Progenitor cell of endocrine pancreas (in vitro differentiated cells): ENCODE results near the gene KCNN4. TPM values are rescaled to one million over a fixed set of nuclear protein-coding genes. Genes with fewer than 3 reads are reported as not detected.

Source experiments
- DNase-seq: peaks from one replicate; pipeline ENCODE4 v3.0.0; 2021; ENCODE audit warnings: low spot score; ENCODE audit not compliant: unreplicated experiment
- H3K27ac Mint-ChIP-seq: 2 replicates; pipeline ENCODE4 v1.8.0; 2021; ENCODE audit warnings: mild to moderate bottlenecking, moderate library complexity, mixed read lengths
- H3K27me3 Mint-ChIP-seq: 2 replicates; pipeline ENCODE4 v1.8.0; 2021; ENCODE audit warnings: mixed read lengths
- H3K36me3 Mint-ChIP-seq: 2 replicates; pipeline ENCODE4 v1.8.0; 2022; ENCODE audit warnings: mixed read lengths; ENCODE audit not compliant: insufficient read depth
- H3K4me1 Mint-ChIP-seq: 2 replicates; pipeline ENCODE4 v1.8.0; 2021; ENCODE audit warnings: low read depth, mixed read lengths
- H3K4me3 Mint-ChIP-seq: 2 replicates; pipeline ENCODE4 v1.8.0; 2021; ENCODE audit warnings: low read depth, mild to moderate bottlenecking, moderate library complexity, mixed read lengths
- H3K9me3 Mint-ChIP-seq: 2 replicates; pipeline ENCODE4 v1.8.0; 2021; ENCODE audit warnings: low read depth, mixed read lengths
- CTCF ChIP-seq: fragments of 200-600 bp; sonication (generic); IDR thresholded peaks from one replicate; pipeline ENCODE4 v1.5.0; 2021; ENCODE audit warnings: antibody characterized with exemption, mild to moderate bottlenecking; ENCODE audit not compliant: unreplicated experiment
- total RNA-seq: library from RNA; stranded (reverse); gene quantifications from 2 replicates; pipeline ENCODE4 v1.2.1, GENCODE V29; 2021

Gene KCNN4
- total RNA-seq, 1 donor from 2014 or later: 0.34 TPM

- no peaks in the 10 kb centered on the region for H3K4me1 Mint-ChIP-seq
- H3K4me3 Mint-ChIP-seq: no peak overlapping the region
- no peak for TF ChIP-seq CTCF
- no peaks in the 10 kb centered on the region for H3K36me3 Mint-ChIP-seq
- no peak for DNase-seq
- no peak overlapping the region for H3K27ac Mint-ChIP-seq
- H3K27me3 Mint-ChIP-seq: peaks cover 72% of the 10 kb centered on the region
- H3K9me3 Mint-ChIP-seq: no peaks in the 10 kb centered on the region
Observed at GRCh38 chr19:43804432-43804831, 23.7 kb upstream of the KCNN4 start.

- Mint-ChIP-seq H3K9me3 (no peaks in the 10 kb centered on the region), H3K4me3 (no peak within 1 kb of the TSS), H3K27me3 (peaks cover 82% of the 10 kb centered on the region), H3K27ac (no peak within 1 kb of the TSS), H3K4me1 (no peaks in the 10 kb centered on the region), H3K36me3 (no peaks in the 10 kb centered on the region)
- DNase-seq: no peak
- TF ChIP-seq CTCF: no peak
Observed at GRCh38 chr19:43802216-43802951, 21.6 kb upstream of the KCNN4 start, which contains the start of gene LYPD5. TSS of gene LYPD5 (minus strand) at chr19:43802447. CDS start at chr19:43802380, 67 bp downstream.

GRCh38 chr19:43799502-43800142 is 18.8 kb upstream of the KCNN4 start:
- Mint-ChIP-seq H3K27ac (no peak overlapping the region), H3K27me3 (peaks cover 90% of the 10 kb centered on the region), H3K4me3 (peak overlapping the region; percentile 60), H3K4me1 (no peaks in the 10 kb centered on the region), H3K9me3 (no peaks in the 10 kb centered on the region), H3K36me3 (no peaks in the 10 kb centered on the region)
- TF ChIP-seq CTCF: no peak
- no peak for DNase-seq

GRCh38 chr19:43798546-43799409 is 18.0 kb upstream of the KCNN4 start:
- peaks cover 88% of the 10 kb centered on the region for H3K27me3 Mint-ChIP-seq
- H3K9me3 Mint-ChIP-seq: no peaks in the 10 kb centered on the region
- DNase-seq: peak; percentile 28
- no peaks in the 10 kb centered on the region for H3K4me1 Mint-ChIP-seq
- H3K27ac Mint-ChIP-seq: no peak overlapping the region
- H3K4me3 Mint-ChIP-seq: peak overlapping the region; percentile 60
- TF ChIP-seq CTCF: no peak
- no peaks in the 10 kb centered on the region for H3K36me3 Mint-ChIP-seq

GRCh38 chr19:43798026-43798545 is 17.3 kb upstream of the KCNN4 start:
- Mint-ChIP-seq H3K4me1 (no peaks in the 10 kb centered on the region), H3K27ac (no peak overlapping the region), H3K9me3 (no peaks in the 10 kb centered on the region), H3K27me3 (peaks cover 89% of the 10 kb centered on the region), H3K36me3 (no peaks in the 10 kb centered on the region), H3K4me3 (peak overlapping the region; percentile 60)
- TF ChIP-seq CTCF: no peak
- no peak for DNase-seq
